Activated B cell treated with CpG ODN at 0.5 μM for 24 hours (primary cell): ENCODE data around the gene HPS5. TPM values are rescaled to one million over a fixed set of nuclear protein-coding genes. Genes with fewer than 3 reads are reported as not detected.
"Not testable (repeated sequence)": the region's sequence is repeated elsewhere in the genome, so short reads cannot be mapped to it uniquely, and the experiment has no call there.

Experiments used
- ATAC-seq: fragments of 200-7000 bp; cut with Tn5 transposase; one replicate; pipeline ENCODE4 v1.10.0; 2021; ENCODE audit warnings: low read depth, mild to moderate bottlenecking, moderate library complexity
- CTCF ChIA-PET: fragments of 350-600 bp; sonication (Branson Sonifier 250); formaldehyde crosslinking; loops from one replicate; lab custom pipeline; 2021; ENCODE audit warnings: antibody characterized with exemption; lab: Charles Lee
- POLR2A ChIA-PET: fragments of 350-600 bp; sonication (Branson Sonifier 250); formaldehyde crosslinking; loops from one replicate; lab custom pipeline; 2021; ENCODE audit warnings: antibody characterized with exemption; lab: Charles Lee
- DNase-seq: peaks from one replicate; pipeline ENCODE4 v3.0.0; 2022
- H3K27ac Mint-ChIP-seq: one replicate; pipeline ENCODE4 v1.8.0; 2020; ENCODE audit warnings: mixed read lengths
- H3K27me3 Mint-ChIP-seq: one replicate; pipeline ENCODE4 v1.8.0; 2021; ENCODE audit warnings: mixed read lengths
- H3K36me3 Mint-ChIP-seq: one replicate; pipeline ENCODE4 v1.8.0; 2021; ENCODE audit warnings: low read depth, mixed read lengths
- H3K4me1 Mint-ChIP-seq: one replicate; pipeline ENCODE4 v1.8.0; 2021; ENCODE audit warnings: mixed read lengths
- H3K4me3 Mint-ChIP-seq: one replicate; pipeline ENCODE4 v1.8.0; 2020; ENCODE audit warnings: mild to moderate bottlenecking, mixed read lengths
- H3K9me3 Mint-ChIP-seq: one replicate; pipeline ENCODE4 v1.8.0; 2020; ENCODE audit warnings: mixed read lengths
- intact Hi-C: fragments of 100-400 bp; cut with micrococcal nuclease; formaldehyde crosslinking; loops from one replicate; pipeline ENCODE4 v1.15.1; 2024
- total RNA-seq: library from RNA; stranded (reverse); gene quantifications from 2 replicates; pipeline ENCODE4 v1.2.3, GENCODE V29; 2022
- TF ChIP-seq, protein P1 (sequence below): fragments of 200-600 bp; IDR thresholded peaks from one replicate; pipeline ENCODE4 v1.8.0; 2022; ENCODE audit warnings: antibody characterized with exemption, mild to moderate bottlenecking

Gene HPS5
- total RNA-seq, 1 donor from 2014 or later, result 51.0 TPM

DNA sequence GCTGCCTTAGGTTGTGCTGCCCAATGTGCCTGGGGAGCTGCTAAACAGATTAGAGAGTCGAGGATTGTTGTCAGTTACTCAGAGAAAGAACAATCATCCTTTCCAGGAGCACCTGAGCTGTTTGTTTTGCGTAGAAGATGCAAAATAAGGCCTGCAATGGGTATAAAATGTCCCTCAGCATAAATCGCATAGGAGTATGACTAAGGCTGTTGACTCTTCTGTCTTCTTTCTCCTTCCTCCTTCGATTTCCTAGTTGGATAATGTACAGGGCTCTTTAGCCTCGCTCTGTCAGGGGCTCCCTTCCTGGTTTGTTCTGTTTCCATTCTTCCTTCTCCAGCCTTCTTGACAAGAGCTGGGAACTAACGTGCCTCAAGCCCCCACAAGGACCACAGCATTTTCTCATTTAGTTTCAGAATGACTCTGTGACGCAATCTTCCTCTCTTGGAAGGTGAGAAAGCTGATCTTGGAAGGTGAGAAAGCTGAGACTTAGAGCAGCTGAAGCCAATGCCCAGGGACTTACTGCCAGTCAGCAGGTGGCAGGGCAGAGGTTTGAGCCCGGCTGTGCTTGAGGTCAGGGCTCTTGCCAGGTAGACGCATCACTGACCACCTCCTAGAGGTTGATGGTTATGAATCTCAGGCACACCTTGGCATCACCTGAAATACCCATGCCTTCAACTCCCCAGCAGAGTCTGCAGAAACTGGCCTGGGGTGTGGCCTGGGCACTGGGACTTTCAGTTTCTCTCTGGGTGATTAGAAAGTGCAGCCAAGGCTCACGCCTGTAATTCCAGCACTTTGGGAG is 54.4 kb downstream of the HPS5 start:
- POLR2A ChIA-PET, result interaction anchor here (0.5 kb wide), 1 partner anchor 266 kb away, joined by 3 read pairs; no protein-coding TSS in a partner anchor
- ATAC-seq, result peak; percentile 71
- CTCF ChIA-PET, result not testable (repeated sequence)

DNA sequence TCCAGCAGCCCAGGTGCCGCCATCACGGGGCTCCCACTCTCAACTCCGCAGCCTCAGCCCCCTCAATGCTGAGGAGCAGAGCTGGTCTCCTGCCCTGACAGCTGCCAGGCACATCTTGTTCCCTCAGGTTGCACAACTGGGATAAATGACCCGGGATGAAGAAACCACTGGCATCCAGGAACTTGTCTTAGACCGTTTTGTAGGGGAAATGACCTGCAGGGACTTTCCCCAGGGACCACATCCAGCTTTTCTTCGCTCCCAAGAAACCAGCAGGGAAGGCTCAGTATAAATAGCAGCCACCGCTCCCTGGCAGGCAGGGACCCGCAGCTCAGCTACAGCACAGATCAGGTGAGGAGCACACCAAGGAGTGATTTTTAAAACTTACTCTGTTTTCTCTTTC is 56.0 kb downstream of the HPS5 start, which contains the start of gene SAA1:
Gene SAA1, plus strand, starts transcription at position 316 of the 400 bp plus-strand sequence. CDS start 624 bp downstream, outside the sequence.
- Mint-ChIP-seq H3K36me3 (no peaks in the 10 kb centered on the region), H3K4me1 (peaks cover 16% of the 10 kb centered on the region), H3K27ac (peak within 1 kb of the TSS; percentile 42), H3K9me3 (no peaks in the 10 kb centered on the region), H3K4me3 (no peak within 1 kb of the TSS), H3K27me3 (no peaks in the 10 kb centered on the region)
- intact Hi-C loops, result no loop called here
- ATAC-seq (no peak), DNase-seq (no peak)
- TF ChIP-seq, protein P1, sequence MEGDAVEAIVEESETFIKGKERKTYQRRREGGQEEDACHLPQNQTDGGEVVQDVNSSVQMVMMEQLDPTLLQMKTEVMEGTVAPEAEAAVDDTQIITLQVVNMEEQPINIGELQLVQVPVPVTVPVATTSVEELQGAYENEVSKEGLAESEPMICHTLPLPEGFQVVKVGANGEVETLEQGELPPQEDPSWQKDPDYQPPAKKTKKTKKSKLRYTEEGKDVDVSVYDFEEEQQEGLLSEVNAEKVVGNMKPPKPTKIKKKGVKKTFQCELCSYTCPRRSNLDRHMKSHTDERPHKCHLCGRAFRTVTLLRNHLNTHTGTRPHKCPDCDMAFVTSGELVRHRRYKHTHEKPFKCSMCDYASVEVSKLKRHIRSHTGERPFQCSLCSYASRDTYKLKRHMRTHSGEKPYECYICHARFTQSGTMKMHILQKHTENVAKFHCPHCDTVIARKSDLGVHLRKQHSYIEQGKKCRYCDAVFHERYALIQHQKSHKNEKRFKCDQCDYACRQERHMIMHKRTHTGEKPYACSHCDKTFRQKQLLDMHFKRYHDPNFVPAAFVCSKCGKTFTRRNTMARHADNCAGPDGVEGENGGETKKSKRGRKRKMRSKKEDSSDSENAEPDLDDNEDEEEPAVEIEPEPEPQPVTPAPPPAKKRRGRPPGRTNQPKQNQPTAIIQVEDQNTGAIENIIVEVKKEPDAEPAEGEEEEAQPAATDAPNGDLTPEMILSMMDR, result no peak
- CTCF ChIA-PET, result interaction anchor here (0.8 kb wide), 1 partner anchor 55 kb away, joined by 3 read pairs; no protein-coding TSS in a partner anchor
- POLR2A ChIA-PET, result interaction anchor here (1.0 to 1.6 kb wide), 2 partner anchors 19 to 129 kb away, joined by 4 to 5 read pairs; partner anchors contain the start of gene LDHA

More for the DNA sequence above, 54.4 kb downstream of the HPS5 start:
- H3K36me3 Mint-ChIP-seq, H3K27me3 Mint-ChIP-seq, H3K9me3 Mint-ChIP-seq, DNase-seq, intact Hi-C loops: not testable (repeated sequence)
- Mint-ChIP-seq H3K4me3 (peak overlapping the region; percentile 71), H3K27ac (peak overlapping the region; percentile 77), H3K4me1 (peaks cover 16% of the 10 kb centered on the region)

DNA sequence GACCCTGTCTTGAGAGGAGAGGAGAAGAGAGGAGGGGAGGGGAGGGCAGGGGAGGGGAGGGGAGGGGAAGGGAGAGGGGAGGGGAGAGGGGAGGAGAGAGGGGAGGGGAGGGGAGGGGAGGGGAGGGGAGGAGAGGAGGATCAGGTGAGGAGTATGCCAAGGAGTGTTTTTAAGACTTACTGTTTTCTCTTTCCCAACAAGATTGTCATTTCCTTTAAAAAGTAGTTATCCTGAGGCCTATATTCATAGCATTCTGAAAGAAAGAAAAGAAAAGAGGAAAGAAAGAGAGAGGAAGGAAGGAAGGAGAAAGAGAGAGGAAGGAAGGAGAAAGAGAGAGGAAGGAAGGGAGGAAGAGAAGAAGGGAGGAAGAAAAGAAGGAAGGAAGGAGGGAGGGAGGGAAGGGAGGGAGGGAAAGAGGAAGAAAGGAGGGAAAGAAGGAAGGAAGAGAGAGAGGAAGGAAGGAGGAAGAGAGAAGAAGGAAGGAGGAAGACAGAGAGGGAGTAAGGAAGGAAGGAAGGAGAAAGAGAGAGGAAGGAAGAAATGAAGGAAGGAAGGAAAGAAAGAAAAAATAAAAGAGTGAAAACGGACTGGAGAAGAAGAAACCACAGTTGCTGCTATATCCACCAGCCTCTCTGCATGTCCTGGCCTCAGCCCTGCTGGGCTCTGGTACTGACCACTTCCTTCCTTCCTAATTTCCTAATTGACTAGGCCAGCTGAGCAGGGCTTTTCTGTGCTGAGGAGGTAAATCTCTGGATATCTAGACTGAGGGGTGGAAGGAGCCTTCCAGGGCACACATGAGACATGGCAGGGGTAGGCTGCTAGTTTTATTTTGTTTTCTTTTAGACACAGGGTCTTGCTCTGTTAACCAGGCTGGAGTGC is 57.0 kb downstream of the HPS5 start:
- DNase-seq (no peak), ATAC-seq (no peak)
- Mint-ChIP-seq H3K36me3 (no peaks in the 10 kb centered on the region), H3K4me1 (peaks cover 16% of the 10 kb centered on the region), H3K4me3 (no peak overlapping the region), H3K9me3 (no peaks in the 10 kb centered on the region), H3K27me3 (no peaks in the 10 kb centered on the region), H3K27ac (peak overlapping the region; percentile 42)
- intact Hi-C loops, result no loop called here
- TF ChIP-seq, protein P1, result no peak
- POLR2A ChIA-PET, result interaction anchor here (1.0 to 1.6 kb wide), 2 partner anchors 18 to 130 kb away, joined by 4 to 5 read pairs; partner anchors contain the start of gene LDHA
- CTCF ChIA-PET, result interaction anchor here (0.8 kb wide), 1 partner anchor 56 kb away, joined by 3 read pairs; no protein-coding TSS in a partner anchor

DNA sequence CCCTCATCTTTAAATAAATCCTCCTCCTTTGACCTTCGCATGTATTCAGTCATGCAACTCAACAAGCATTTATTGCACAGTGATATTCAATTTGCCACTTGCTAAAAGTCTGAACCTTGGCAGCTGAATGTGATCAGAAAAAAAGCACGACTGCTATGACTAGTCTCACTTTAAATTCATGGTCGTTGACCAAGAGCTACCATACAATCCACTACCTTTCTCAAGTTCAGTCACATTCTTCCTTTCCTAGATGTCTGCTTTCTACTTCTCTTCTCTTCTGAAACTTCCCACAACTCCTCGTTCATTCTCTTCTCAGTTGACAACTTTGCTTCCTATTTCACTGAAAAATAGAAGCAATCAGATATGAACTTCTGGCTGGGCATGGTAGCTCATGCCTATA is 57.9 kb downstream of the HPS5 start:
- ChIA-PET POLR2A (no interaction called here), CTCF (no interaction called here)
- Mint-ChIP-seq H3K27me3 (no peaks in the 10 kb centered on the region), H3K4me3 (no peak overlapping the region), H3K4me1 (peaks cover 16% of the 10 kb centered on the region), H3K36me3 (no peaks in the 10 kb centered on the region), H3K27ac (no peak overlapping the region), H3K9me3 (no peaks in the 10 kb centered on the region)
- ATAC-seq (no peak), DNase-seq (no peak)
- intact Hi-C loops, result no loop called here
- TF ChIP-seq, protein P1, result no peak

DNA sequence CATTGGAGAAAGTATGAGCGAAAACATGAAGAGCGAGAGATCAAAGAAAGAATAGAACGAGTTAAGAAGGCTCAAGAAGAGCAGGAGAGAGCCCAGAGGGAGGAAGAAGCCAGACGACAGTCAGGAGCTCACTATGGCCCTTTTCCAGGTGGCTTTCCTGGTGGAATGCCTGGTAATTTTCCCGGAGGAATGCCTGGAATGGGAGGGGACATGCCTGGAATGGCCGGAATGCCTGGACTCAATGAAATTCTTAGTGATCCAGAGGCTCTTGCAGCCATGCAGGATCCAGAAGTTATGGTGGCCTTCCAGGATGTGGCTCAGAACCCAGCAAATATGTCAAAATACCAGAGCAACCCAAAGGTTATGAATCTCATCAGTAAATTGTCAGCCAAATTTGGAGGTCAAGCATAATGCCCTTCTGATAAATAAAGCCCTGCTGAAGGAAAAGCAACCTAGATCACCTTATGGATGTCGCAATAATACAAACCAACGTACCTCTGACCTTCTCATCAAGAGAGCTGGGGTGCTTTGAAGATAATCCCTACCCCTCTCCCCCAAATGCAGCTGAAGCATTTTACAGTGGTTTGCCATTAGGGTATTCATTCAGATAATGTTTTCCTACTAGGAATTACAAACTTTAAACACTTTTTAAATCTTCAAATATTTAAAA is 59.1 kb downstream of the HPS5 start:
- H3K27me3 Mint-ChIP-seq, ATAC-seq, POLR2A ChIA-PET, H3K9me3 Mint-ChIP-seq, H3K4me3 Mint-ChIP-seq, H3K36me3 Mint-ChIP-seq, H3K27ac Mint-ChIP-seq, CTCF ChIA-PET, intact Hi-C loops, DNase-seq: not testable (repeated sequence)
- H3K4me1 Mint-ChIP-seq, result peaks cover 10% of the 10 kb centered on the region
